HEK293 (cell line): ENCODE results near the gene CROCC.

ENCODE experiments used
- ATF2 ChIP-seq: fragments of 450-650 bp; formaldehyde crosslinking; IDR thresholded peaks from 2 replicates; pipeline ENCODE4 v1.5.1; 2016; ENCODE audit warnings: missing biosample characterization, missing genetic modification characterization, low read depth
- GLIS2 ChIP-seq: fragments of 450-650 bp; formaldehyde crosslinking; IDR thresholded peaks from 2 replicates; pipeline ENCODE4 v1.5.1; 2016; ENCODE audit warnings: missing biosample characterization, missing genetic modification characterization
- OSR2 ChIP-seq: fragments of 450-650 bp; formaldehyde crosslinking; IDR thresholded peaks from 2 replicates; pipeline ENCODE4 v1.5.1; 2016; ENCODE audit warnings: missing biosample characterization, missing genetic modification characterization
- PRDM6 ChIP-seq: fragments of 450-650 bp; formaldehyde crosslinking; IDR thresholded peaks from 2 replicates; pipeline ENCODE4 v1.5.1; 2017; ENCODE audit warnings: missing biosample characterization, missing genetic modification characterization
- RBAK ChIP-seq: fragments of 450-650 bp; formaldehyde crosslinking; IDR thresholded peaks from 2 replicates; pipeline ENCODE4 v1.5.1; 2016; ENCODE audit warnings: missing biosample characterization, missing genetic modification characterization
- ZBTB49 ChIP-seq: fragments of 450-650 bp; formaldehyde crosslinking; IDR thresholded peaks from 2 replicates; pipeline ENCODE4 v1.5.1; 2016; ENCODE audit warnings: missing biosample characterization, missing genetic modification characterization, low read depth
- ZBTB8A ChIP-seq: fragments of 450-650 bp; formaldehyde crosslinking; IDR thresholded peaks from 2 replicates; pipeline ENCODE4 v1.5.1; 2016; ENCODE audit warnings: missing biosample characterization, missing genetic modification characterization
- ZFP37 ChIP-seq: fragments of 450-650 bp; formaldehyde crosslinking; IDR thresholded peaks from 2 replicates; pipeline ENCODE4 v1.5.1; 2016; ENCODE audit warnings: missing biosample characterization, missing genetic modification characterization
- ZNF274 ChIP-seq, 2 experiments: fragments of 200-500 bp in 1 of 2; fragments of 450-650 bp in 1 of 2; sonication (Bioruptor generic) in 1 of 2; formaldehyde crosslinking in 1 of 2; IDR thresholded peaks; 2 replicates each; pipeline versions ENCODE4 v1.5.1 to v1.6.1; 2014 to 2016; ENCODE audit warnings: borderline replicate concordance in 1 of 2, inconsistent platforms in 1 of 2, low read length in 1 of 2, missing biosample characterization in 1 of 2, missing genetic modification characterization in 1 of 2
- ZNF350 ChIP-seq: fragments of 450-650 bp; formaldehyde crosslinking; IDR thresholded peaks from 2 replicates; pipeline ENCODE4 v1.5.0; 2017; ENCODE audit warnings: missing biosample characterization, mild to moderate bottlenecking, missing genetic modification characterization
- ZNF362 ChIP-seq: fragments of 450-650 bp; formaldehyde crosslinking; IDR thresholded peaks from 2 replicates; pipeline ENCODE4 v1.5.1; 2016; ENCODE audit warnings: missing biosample characterization, missing genetic modification characterization
- ZNF398 ChIP-seq: fragments of 450-650 bp; formaldehyde crosslinking; IDR thresholded peaks from 2 replicates; pipeline ENCODE4 v1.5.1; 2017; ENCODE audit warnings: missing biosample characterization, missing genetic modification characterization
- ZNF426 ChIP-seq: fragments of 450-650 bp; formaldehyde crosslinking; IDR thresholded peaks from 2 replicates; pipeline ENCODE4 v1.5.1; 2017; ENCODE audit warnings: missing biosample characterization, missing genetic modification characterization, mild to moderate bottlenecking, inconsistent platforms, moderate library complexity
- ZNF518A ChIP-seq: fragments of 450-650 bp; formaldehyde crosslinking; conservative IDR thresholded peaks from 2 replicates; pipeline ENCODE4 v1.5.1; 2016; ENCODE audit warnings: low read depth, missing biosample characterization, missing genetic modification characterization
- ZNF610 ChIP-seq: fragments of 450-650 bp; formaldehyde crosslinking; IDR thresholded peaks from 2 replicates; pipeline ENCODE4 v1.5.1; 2016; ENCODE audit warnings: missing biosample characterization, missing genetic modification characterization, borderline replicate concordance
- ZNF670 ChIP-seq: fragments of 450-650 bp; formaldehyde crosslinking; IDR thresholded peaks from 2 replicates; pipeline ENCODE4 v1.5.1; 2016; ENCODE audit warnings: missing biosample characterization, missing genetic modification characterization, low read depth
- ZNF692 ChIP-seq: fragments of 450-650 bp; formaldehyde crosslinking; IDR thresholded peaks from 2 replicates; pipeline ENCODE4 v1.5.1; 2016; ENCODE audit warnings: missing biosample characterization, missing genetic modification characterization
- ZNF777 ChIP-seq: fragments of 450-650 bp; formaldehyde crosslinking; IDR thresholded peaks from 2 replicates; pipeline ENCODE4 v1.5.1; 2017; ENCODE audit warnings: missing biosample characterization, missing genetic modification characterization, borderline replicate concordance
- ZSCAN30 ChIP-seq: fragments of 450-650 bp; IDR thresholded peaks from 2 replicates; pipeline ENCODE4 v1.5.1; 2018; ENCODE audit warnings: missing biosample characterization, mild to moderate bottlenecking, missing genetic modification characterization, moderate library complexity

Gene CROCC

GRCh38 chr1:16960560-16961296 lies 39.0 kb downstream of the CROCC start (continued):
- TF ChIP-seq PRDM6 (tag by site-specific recombination) (no peak), ZNF692 (tag by site-specific recombination) (no peak), ZNF426 (tag by site-specific recombination) (no peak), ZNF610 (no peak), ZNF362 (tag by site-specific recombination) (no peak), ZNF350 (tag by site-specific recombination) (no peak), ZNF777 (no peak), RBAK (tag by site-specific recombination) (no peak), ZNF274 (IDR thresholded peaks at IDR 0.05; ENCODE audit: low read length) (no peak), ZNF274 (tag by site-specific recombination; IDR thresholded peaks at IDR 0.05; ENCODE audit: borderline replicate concordance) (no peak), ZBTB8A (tag by site-specific recombination) (peak; percentile 89), OSR2 (peak; percentile 91), ZNF518A (tag by site-specific recombination) (no peak), ZBTB49 (tag by site-specific recombination) (no peak), ZFP37 (no peak), ZSCAN30 (no peak; the same call in 1 of the 2 replicates), ZNF398 (no peak), GLIS2 (no peak), ZNF670 (tag by site-specific recombination) (no peak), ATF2 (no peak)
